Liver (tissue), 9 donors: Measurements from ENCODE around the gene ILF3. TPM values are rescaled to one million over a fixed set of nuclear protein-coding genes. Genes with fewer than 3 reads are reported as not detected.

Source experiments
- DNase-seq: peaks from one replicate; pipeline ENCODE4 v3.0.0-alpha.2; 2017; ENCODE audit warnings: low spot score
- H3K27ac ChIP-seq, 2 donors: one replicate each; pipeline ENCODE4 v1.7.0; 2013; ENCODE audit warnings: inconsistent platforms in 2 of 2, low read length in 2 of 2, control low read depth in 1 of 2, low read depth in 1 of 2, mild to moderate bottlenecking in 1 of 2
- H3K27me3 ChIP-seq, 4 donors: one replicate each; pipeline versions ENCODE4 v1.6.1 to v1.7.0; 2013; ENCODE audit warnings: low read length in 3 of 4, inconsistent platforms in 1 of 4, mild to moderate bottlenecking in 1 of 4, moderate library complexity in 1 of 4; ENCODE audit not compliant: control insufficient read depth in 4 of 4, insufficient read depth in 4 of 4
- H3K36me3 ChIP-seq, 4 donors: one replicate each; pipeline versions ENCODE4 v1.6.1 to v1.7.0; 2013; ENCODE audit warnings: low read length in 3 of 4, mild to moderate bottlenecking in 3 of 4, low read depth in 1 of 4, moderate library complexity in 1 of 4; ENCODE audit not compliant: control insufficient read depth in 4 of 4, insufficient read depth in 3 of 4
- H3K4me1 ChIP-seq, 4 donors: one replicate each; pipeline versions ENCODE4 v1.6.1 to v1.7.0; 2013; ENCODE audit warnings: low read length in 3 of 4, mild to moderate bottlenecking in 3 of 4, moderate library complexity in 1 of 4; ENCODE audit not compliant: control insufficient read depth in 4 of 4, insufficient read depth in 4 of 4
- H3K4me3 ChIP-seq, 3 donors: one replicate each; pipeline versions ENCODE4 v1.6.1 to v1.7.0; 2013; ENCODE audit warnings: low read length in 3 of 3, control low read depth in 1 of 3, low read depth in 1 of 3, mild to moderate bottlenecking in 1 of 3
- H3K9ac ChIP-seq, 2 donors: one replicate each; pipeline ENCODE4 v1.7.0; 2013; ENCODE audit warnings: low read length in 2 of 2, mild to moderate bottlenecking in 2 of 2, moderate library complexity in 2 of 2, control low read depth in 1 of 2, low read depth in 1 of 2
- H3K9me3 ChIP-seq, 4 donors: one replicate each; pipeline versions ENCODE4 v1.6.1 to v1.7.0; 2013; ENCODE audit warnings: low read length in 3 of 4; ENCODE audit not compliant: control insufficient read depth in 4 of 4
- ATF3 ChIP-seq: IDR thresholded peaks from 2 replicates; pipeline ENCODE4 v1.6.1; 2016; ENCODE audit warnings: antibody characterized with exemption
- CTCF ChIP-seq: fragments of 150-350 bp; IDR thresholded peaks from 2 replicates; pipeline ENCODE4 v1.5.1; 2017; ENCODE audit warnings: improper control_type of control experiment, low read depth, low read length; ENCODE audit not compliant: missing input control
- EGR1 ChIP-seq, 2 donors: IDR thresholded peaks; 2 replicates each; pipeline ENCODE4 v1.6.1; 2016 to 2018; ENCODE audit warnings: antibody characterized with exemption in 2 of 2, low read depth in 2 of 2
- FOXA1 ChIP-seq: IDR thresholded peaks from 2 replicates; pipeline ENCODE4 v1.6.1; 2016; ENCODE audit warnings: antibody characterized with exemption
- FOXA2 ChIP-seq: IDR thresholded peaks from 2 replicates; pipeline ENCODE4 v1.6.1; 2016; ENCODE audit warnings: antibody characterized with exemption
- GABPA ChIP-seq, 2 donors: IDR thresholded peaks in 1 of 2; conservative IDR thresholded peaks in 1 of 2; 2 replicates each; pipeline ENCODE4 v1.6.1; 2016; ENCODE audit warnings: antibody characterized with exemption in 2 of 2, mild to moderate bottlenecking in 1 of 2, moderate library complexity in 1 of 2
- HNF4A ChIP-seq, 2 donors: conservative IDR thresholded peaks; 2 replicates each; pipeline ENCODE4 v1.6.1; 2016; ENCODE audit warnings: antibody characterized with exemption in 2 of 2, mild to moderate bottlenecking in 2 of 2
- HNF4G ChIP-seq: IDR thresholded peaks from 2 replicates; pipeline ENCODE4 v1.6.1; 2016; ENCODE audit warnings: antibody characterized with exemption
- JUND ChIP-seq, 2 donors: IDR thresholded peaks; 2 replicates each; pipeline ENCODE4 v1.6.1; 2016; ENCODE audit warnings: antibody characterized with exemption in 2 of 2
- MAX ChIP-seq: IDR thresholded peaks from 2 replicates; pipeline ENCODE4 v1.6.1; 2016; ENCODE audit warnings: antibody characterized with exemption
- NR2F2 ChIP-seq: IDR thresholded peaks from 2 replicates; pipeline ENCODE4 v1.6.1; 2016; ENCODE audit warnings: antibody characterized with exemption
- RAD21 ChIP-seq, 2 donors: IDR thresholded peaks; 2 replicates each; pipeline ENCODE4 v1.6.1; 2016; ENCODE audit warnings: antibody characterized with exemption in 2 of 2, mild to moderate bottlenecking in 2 of 2
- REST ChIP-seq: IDR thresholded peaks from 2 replicates; pipeline ENCODE4 v1.6.1; 2016; ENCODE audit warnings: antibody characterized with exemption, mild to moderate bottlenecking
- RXRA ChIP-seq, 2 donors: IDR thresholded peaks; 2 replicates each; pipeline ENCODE4 v1.6.1; 2017 to 2018; ENCODE audit warnings: antibody characterized with exemption in 2 of 2, mild to moderate bottlenecking in 1 of 2
- SP1 ChIP-seq: IDR thresholded peaks from 2 replicates; pipeline ENCODE4 v1.6.1; 2018; ENCODE audit warnings: antibody characterized with exemption, mild to moderate bottlenecking
- TAF1 ChIP-seq: conservative IDR thresholded peaks from 2 replicates; pipeline ENCODE4 v1.6.1; 2016; ENCODE audit warnings: antibody characterized with exemption, mild to moderate bottlenecking
- YY1 ChIP-seq: IDR thresholded peaks from 2 replicates; pipeline ENCODE4 v1.6.1; 2016; ENCODE audit warnings: antibody characterized with exemption, mild to moderate bottlenecking
- ZBTB33 ChIP-seq: IDR thresholded peaks from 2 replicates; pipeline ENCODE4 v1.6.1; 2016; ENCODE audit warnings: antibody characterized with exemption
- whole genome bisulfite sequencing: extraction: QIAGEN DNeasy Blood & Tissue Kit; methylation state at CpG from one replicate; pipeline ENCODE4 v1.1.7; 2013; 5-methylcytosine and 5-hydroxymethylcytosine counted together
- polyA plus RNA-seq, 2 donors: library from polyadenylated mRNA; stranded (reverse) in 1 of 2; unstranded in 1 of 2; fragments of 200-250 nt in 1 of 2; fragments of >200 nt in 1 of 2; fragmentation: Nextera tagmentation in 1 of 2; extraction: Ambion mirVana in 1 of 2; gene quantifications; one replicate each; pipeline versions ENCODE4 v1.2.1 to v1.2.3, GENCODE V29; 2013 to 2015
- total RNA-seq, 2 donors: library from RNA; depleted of rRNA; stranded (reverse); fragments of >200 nt; gene quantifications; one replicate each; pipeline ENCODE4 v1.2.3, GENCODE V29; 2014
- donor health status: healthy.
- donor health status: healthy.
- donor health status: healthy.
- donor health status: healthy.
- donor health status: healthy.

The ILF3 gene
- total and polyA plus RNA-seq, 4 donors, result 31.7 to 85.1 (median 42.9) TPM

GRCh38 chr19:10691178-10691881 lies 37.2 kb downstream of the ILF3 start:
- WGBS, result 93% methylated on average over 23 of the region's 23 CpGs
- Histone ChIP-seq H3K36me3 (peaks cover 17 to 54% (median 21%) of the 10 kb centered on the region in 4 donors), H3K27ac (no peak overlapping the region), H3K9ac (no peak overlapping the region), H3K4me1 (peaks cover 6 to 10% (median 7%) of the 10 kb centered on the region in 4 donors), H3K27me3 (no peaks in the 10 kb centered on the region), H3K9me3 (no peaks in the 10 kb centered on the region), H3K4me3 (no peak overlapping the region)
- TF ChIP-seq REST, result no peak
- TF ChIP-seq MAX, result no peak
- TF ChIP-seq GABPA (IDR thresholded peaks at IDR 0.05 in 1 of 2, conservative IDR thresholded peaks at IDR 0.05 in 1 of 2), result no peak
- TF ChIP-seq RAD21 (IDR thresholded peaks at IDR 0.05), result no peak
- TF ChIP-seq NR2F2, result no peak
- no peak for TF ChIP-seq TAF1
- TF ChIP-seq FOXA1, result no peak
- TF ChIP-seq HNF4G, result no peak
- TF ChIP-seq SP1, result no peak
- no peak for TF ChIP-seq FOXA2
- TF ChIP-seq ZBTB33, result no peak
- no peak for TF ChIP-seq ATF3
- TF ChIP-seq JUND (IDR thresholded peaks at IDR 0.05), result no peak
- TF ChIP-seq YY1, result no peak
- TF ChIP-seq CTCF, result no peak
- no peak for TF ChIP-seq HNF4A (conservative IDR thresholded peaks at IDR 0.05)
- TF ChIP-seq RXRA (IDR thresholded peaks at IDR 0.05), result no peak
- TF ChIP-seq EGR1 (IDR thresholded peaks at IDR 0.05; ENCODE audit: low read depth in 2 of 2), result no peak
- no peak for DNase-seq
